Esophagus squamous epithelium (tissue), 5 donors: ENCODE data around the gene GABRG3. TPM values are rescaled to one million over a fixed set of nuclear protein-coding genes. Genes with fewer than 3 reads are reported as not detected.
A peak's percentile ranks its signal among the peaks of the same experiment; 100 is the strongest.
"Not testable (repeated sequence)": the region's sequence is repeated elsewhere in the genome, so short reads cannot be mapped to it uniquely, and the experiment has no call there.

Experiments
- DNase-seq: peaks from one replicate; lab custom pipeline; 2025; lab: John Stamatoyannopoulos, UW
- H3K27ac ChIP-seq, 4 donors: fragments of 200-600 bp; sonication (generic); one replicate each; pipeline ENCODE4 v1.5.1; 2016 to 2019; ENCODE audit warnings: mild to moderate bottlenecking in 1 of 4
- H3K27me3 ChIP-seq, 4 donors: fragments of 200-600 bp; sonication (generic); 1 replicate in 3 of 4; 2 replicates in 1 of 4; pipeline versions ENCODE4 v1.5.1 to v1.6.0; 2017 to 2021; ENCODE audit warnings: antibody characterized with exemption in 1 of 4
- H3K36me3 ChIP-seq, 3 donors: fragments of 200-600 bp; sonication (generic); one replicate each; pipeline ENCODE4 v1.5.1; 2016 to 2019
- H3K4me1 ChIP-seq, 3 donors: fragments of 200-600 bp; sonication (generic); one replicate each; pipeline ENCODE4 v1.5.1; 2017 to 2019
- H3K4me3 ChIP-seq, 4 donors: fragments of 200-600 bp; sonication (generic); 1 replicate in 3 of 4; 2 replicates in 1 of 4; pipeline ENCODE4 v1.5.1; 2016 to 2019; ENCODE audit warnings: mild to moderate bottlenecking in 2 of 4, moderate library complexity in 1 of 4
- H3K9me3 ChIP-seq, 3 donors: fragments of 200-600 bp; sonication (generic); one replicate each; pipeline ENCODE4 v1.5.1; 2016 to 2019
- POLR2A ChIP-seq, 4 donors: fragments of 450-650 bp; IDR thresholded peaks; one replicate each; pipeline ENCODE4 v1.6.1; 2017; ENCODE audit warnings: antibody characterized with exemption in 4 of 4, mild to moderate bottlenecking in 4 of 4, moderate library complexity in 3 of 4
- WGBS, 2 donors: methylation state at CpG; one replicate each; pipeline ENCODE4 v1.1.5; 2018; 5-methylcytosine and 5-hydroxymethylcytosine counted together
- intact Hi-C: fragments of 100-400 bp; cut with DNase I; formaldehyde crosslinking; loops from one replicate; pipeline ENCODE4 v1.15.0; 2022
- total RNA-seq, 4 donors: library from RNA; depleted of rRNA; stranded (reverse); fragments of >200 nt; gene quantifications; one replicate each; pipeline ENCODE4 v1.1.0, GENCODE V29; 2016
- TF ChIP-seq, protein P1 (sequence below), 6 experiments: fragments of 450-650 bp in 4 of 6; fragments of 200-600 bp in 2 of 6; sonication (generic) in 2 of 6; IDR thresholded peaks; one replicate each; pipeline ENCODE4 v1.5.1; 2016 to 2019; ENCODE audit warnings: antibody characterized with exemption in 6 of 6, mild to moderate bottlenecking in 4 of 6, moderate library complexity in 4 of 6
- donor health status: DM: yes; HTN: yes; CAD: no.

GABRG3 gene
- total RNA-seq, 4 donors from 2014 or later, result 0.04 to 0.08 TPM; not detected in 2

- Histone ChIP-seq H3K27ac (no peak overlapping the region), H3K36me3 (no peaks in the 10 kb centered on the region), H3K4me1 (peaks cover 0 to 13% (median 3%) of the 10 kb centered on the region in 3 donors), H3K4me3 (no peak overlapping the region), H3K27me3 (peaks cover 0 to 41% (median 0%) of the 10 kb centered on the region in 4 donors), H3K9me3 (no peaks in the 10 kb centered on the region)
- 25 to 26% methylated on average over 8 to 9 of the region's 9 CpGs for WGBS, 2 donors
- intact Hi-C loops, result no loop called here
- no peak for DNase-seq
- no peak for TF ChIP-seq POLR2A (IDR thresholded peaks at IDR 0.05)
- TF ChIP-seq, protein P1, sequence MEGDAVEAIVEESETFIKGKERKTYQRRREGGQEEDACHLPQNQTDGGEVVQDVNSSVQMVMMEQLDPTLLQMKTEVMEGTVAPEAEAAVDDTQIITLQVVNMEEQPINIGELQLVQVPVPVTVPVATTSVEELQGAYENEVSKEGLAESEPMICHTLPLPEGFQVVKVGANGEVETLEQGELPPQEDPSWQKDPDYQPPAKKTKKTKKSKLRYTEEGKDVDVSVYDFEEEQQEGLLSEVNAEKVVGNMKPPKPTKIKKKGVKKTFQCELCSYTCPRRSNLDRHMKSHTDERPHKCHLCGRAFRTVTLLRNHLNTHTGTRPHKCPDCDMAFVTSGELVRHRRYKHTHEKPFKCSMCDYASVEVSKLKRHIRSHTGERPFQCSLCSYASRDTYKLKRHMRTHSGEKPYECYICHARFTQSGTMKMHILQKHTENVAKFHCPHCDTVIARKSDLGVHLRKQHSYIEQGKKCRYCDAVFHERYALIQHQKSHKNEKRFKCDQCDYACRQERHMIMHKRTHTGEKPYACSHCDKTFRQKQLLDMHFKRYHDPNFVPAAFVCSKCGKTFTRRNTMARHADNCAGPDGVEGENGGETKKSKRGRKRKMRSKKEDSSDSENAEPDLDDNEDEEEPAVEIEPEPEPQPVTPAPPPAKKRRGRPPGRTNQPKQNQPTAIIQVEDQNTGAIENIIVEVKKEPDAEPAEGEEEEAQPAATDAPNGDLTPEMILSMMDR (IDR thresholded peaks at IDR 0.05), result peak in 2 of 6 experiments; percentile 30 to 54
These were observed 3.3 kb downstream of the GABRG3 start for GRCh38 chr15:26974120-26974780.

GRCh38 chr15:26981492-26981891 is 10.5 kb downstream of the GABRG3 start:
- 73 to 76% methylated on average over 4 of the region's 4 CpGs for whole genome bisulfite sequencing, 2 donors
- no peaks in the 10 kb centered on the region for H3K27me3 ChIP-seq
- H3K27ac ChIP-seq, result no peak overlapping the region
- H3K4me3 ChIP-seq, result no peak overlapping the region
- no peaks in the 10 kb centered on the region for H3K4me1 ChIP-seq
- intact Hi-C loops, result no loop called here
- no peak for TF ChIP-seq POLR2A (IDR thresholded peaks at IDR 0.05)
- TF ChIP-seq, protein P1 (IDR thresholded peaks at IDR 0.05), result no peak
- DNase-seq, result no peak
- H3K9me3 ChIP-seq, result no peaks in the 10 kb centered on the region
- no peaks in the 10 kb centered on the region for H3K36me3 ChIP-seq

- 74 to 83% methylated on average over 8 of the region's 8 CpGs for WGBS, 2 donors
- no peaks in the 10 kb centered on the region for H3K4me1 ChIP-seq
- no peaks in the 10 kb centered on the region for H3K9me3 ChIP-seq
- intact Hi-C loops, result no loop called here
- DNase-seq, result no peak
- no peak for TF ChIP-seq POLR2A (IDR thresholded peaks at IDR 0.05)
- TF ChIP-seq, protein P1 (IDR thresholded peaks at IDR 0.05), result no peak
- H3K27me3 ChIP-seq, result no peaks in the 10 kb centered on the region
- H3K27ac ChIP-seq, result no peak overlapping the region
- H3K36me3 ChIP-seq, result no peaks in the 10 kb centered on the region
- no peak overlapping the region for H3K4me3 ChIP-seq
These were observed 12.8 kb downstream of the GABRG3 start for GRCh38 chr15:26983822-26984221.

DNA sequence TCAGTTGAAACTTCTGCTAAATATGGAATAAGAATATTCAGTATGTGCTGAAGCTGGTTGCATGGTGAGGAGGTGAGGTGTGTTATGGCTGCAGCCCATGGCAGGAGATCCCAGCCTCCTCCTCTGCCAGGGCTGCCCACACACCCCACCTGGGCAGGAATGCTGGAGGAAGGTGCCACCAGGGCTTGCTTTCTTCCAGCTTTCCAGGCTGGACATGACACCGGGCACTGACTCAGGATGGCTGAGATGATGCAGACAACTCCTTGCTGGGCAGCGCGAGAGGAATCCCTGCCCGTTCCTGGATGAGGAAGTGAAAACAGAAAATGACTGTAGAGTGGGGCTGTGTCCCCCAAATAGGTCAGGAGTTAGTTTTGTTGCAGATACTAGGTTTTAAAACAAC is 14.1 kb downstream of the GABRG3 start:
- no peak for DNase-seq
- 93% methylated on average over 4 of the region's 4 CpGs; no CpG with 5 or more reads in 1 of the 2 donors for WGBS, 2 donors
- TF ChIP-seq, protein P1 (IDR thresholded peaks at IDR 0.05), result no peak
- TF ChIP-seq POLR2A (IDR thresholded peaks at IDR 0.05), result no peak
- no peak overlapping the region for H3K27ac ChIP-seq
- no peaks in the 10 kb centered on the region for H3K4me1 ChIP-seq
- H3K9me3 ChIP-seq, result no peaks in the 10 kb centered on the region
- H3K36me3 ChIP-seq, result no peaks in the 10 kb centered on the region
- no peaks in the 10 kb centered on the region for H3K27me3 ChIP-seq
- intact Hi-C loops, result no loop called here
- H3K4me3 ChIP-seq, result no peak overlapping the region

- intact Hi-C loops, result no loop called here
- Histone ChIP-seq H3K27me3 (no peaks in the 10 kb centered on the region), H3K9me3 (peaks cover 0 to 5% (median 0%) of the 10 kb centered on the region in 3 donors), H3K27ac (no peak overlapping the region), H3K4me1 (no peaks in the 10 kb centered on the region), H3K36me3 (no peaks in the 10 kb centered on the region), H3K4me3 (no peak overlapping the region)
- DNase-seq, result no peak
- no peak for TF ChIP-seq POLR2A (IDR thresholded peaks at IDR 0.05)
- TF ChIP-seq, protein P1 (IDR thresholded peaks at IDR 0.05), result no peak
- WGBS, 2 donors, result 81 to 90% methylated on average over 2 of the region's 2 CpGs
These were observed 25.3 kb downstream of the GABRG3 start for GRCh38 chr15:26996250-26996649.

- H3K36me3 ChIP-seq, H3K4me3 ChIP-seq, H3K4me1 ChIP-seq, H3K27me3 ChIP-seq, H3K9me3 ChIP-seq, intact Hi-C loops, H3K27ac ChIP-seq, DNase-seq: not testable (repeated sequence)
- WGBS, 2 donors, result 82 to 86% methylated on average over 1 to 2 of the region's 4 CpGs
These were observed 32.0 kb downstream of the GABRG3 start for GRCh38 chr15:27003003-27003402.

GRCh38 chr15:27004226-27004625 is 33.2 kb downstream of the GABRG3 start:
- 89 to 100% methylated on average over 1 to 5 of the region's 24 CpGs for WGBS, 2 donors
- intact Hi-C loops, H3K27ac ChIP-seq, H3K27me3 ChIP-seq, H3K9me3 ChIP-seq, DNase-seq, H3K36me3 ChIP-seq, H3K4me1 ChIP-seq, H3K4me3 ChIP-seq: not testable (repeated sequence)
